Measurements from ENCODE around the gene DDX4. TPM values are rescaled to one million over a fixed set of nuclear protein-coding genes. Genes with fewer than 3 reads are reported as not detected.

Gene DDX4
- not detected for polyA plus RNA-seq (2012; ENCODE audit: insufficient read length, low read depth)

- TF ChIP-seq FOXP2 (optimal IDR thresholded peaks at IDR 0.05; ENCODE audit: borderline replicate concordance, extremely low read depth, extremely low read length, insufficient read depth) (no peak), REST (IDR thresholded peaks at IDR 0.05; ENCODE audit: insufficient read depth in 1 of 2, low read depth in 2 of 2, low read length in 2 of 2) (no peak), TAF1 (IDR thresholded peaks at IDR 0.05; ENCODE audit: borderline replicate concordance, insufficient read depth, low read length) (no peak)
Observed at GRCh38 chr5:55737793-55738192, at the start of gene DDX4. DDX4 (plus strand) TSS chr5:55738061; CDS start chr5:55738964, 903 bp downstream.

DNA sequence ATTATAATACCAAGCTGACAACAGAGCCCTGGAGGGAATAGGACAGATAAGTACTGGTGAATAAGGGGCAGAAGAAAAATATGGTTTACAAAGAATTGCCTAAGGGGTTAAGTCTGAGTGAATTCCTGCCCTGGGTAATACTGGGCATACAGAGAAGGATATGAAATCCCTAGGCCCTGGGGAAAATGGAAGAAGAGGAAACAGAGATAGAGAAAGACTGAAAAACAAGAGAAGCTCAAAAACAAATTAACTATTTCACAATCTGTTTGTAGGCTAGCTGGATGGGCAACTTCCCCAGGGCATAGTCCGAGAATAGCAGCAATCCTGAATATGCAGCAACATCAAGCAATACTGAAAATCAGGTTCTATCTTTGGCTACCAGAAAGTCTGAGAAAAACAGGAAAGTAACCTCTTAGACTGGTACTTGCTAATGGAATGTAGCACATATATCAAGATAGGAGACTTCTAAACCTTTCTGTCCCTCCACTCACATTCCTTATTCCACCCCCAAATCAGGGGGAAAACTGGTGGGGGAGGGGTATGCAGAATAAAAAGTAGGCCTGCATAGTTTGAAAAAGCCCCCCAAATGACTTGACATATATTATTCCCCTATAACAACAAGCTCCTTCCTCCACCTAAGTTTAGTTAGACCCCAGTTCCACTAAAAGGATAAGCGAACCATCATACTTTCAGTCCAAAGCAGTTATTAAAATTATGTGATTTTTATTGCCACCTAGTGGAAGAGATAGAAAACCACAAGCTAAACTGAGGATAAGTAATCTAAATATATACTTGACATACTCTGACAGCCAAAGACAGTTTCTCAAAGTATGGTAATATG lies 46.4 kb upstream of the DDX4 start:
- TF ChIP-seq POLR2AphosphoS5 (IDR thresholded peaks at IDR 0.05; ENCODE audit: low read depth, low read length) (no peak), REST (IDR thresholded peaks at IDR 0.05; ENCODE audit: insufficient read depth in 1 of 2, low read depth in 2 of 2, low read length in 2 of 2) (no peak), TAF1 (IDR thresholded peaks at IDR 0.05; ENCODE audit: borderline replicate concordance, insufficient read depth, low read length) (no peak), FOXP2 (optimal IDR thresholded peaks at IDR 0.05; ENCODE audit: borderline replicate concordance, extremely low read depth, extremely low read length, insufficient read depth) (no peak), SIN3A (IDR thresholded peaks at IDR 0.05; ENCODE audit: borderline replicate concordance, insufficient read depth, low read length) (no peak)

DNA sequence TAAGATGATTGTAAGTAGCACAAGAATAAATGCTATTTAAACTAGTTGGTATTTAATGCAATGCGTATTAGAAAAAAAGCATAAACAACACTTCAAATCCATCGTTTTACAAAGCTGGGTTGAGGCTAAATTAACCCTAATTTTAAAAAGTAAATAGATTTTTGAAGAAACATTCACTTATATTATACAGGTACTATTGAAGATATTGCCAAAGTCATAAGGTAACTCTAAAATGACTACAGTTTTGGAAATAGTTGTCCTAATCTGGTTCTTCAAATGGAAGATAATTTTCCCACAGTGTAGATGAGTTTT lies 45.8 kb upstream of the DDX4 start:
- TF ChIP-seq POLR2AphosphoS5 (IDR thresholded peaks at IDR 0.05; ENCODE audit: low read depth, low read length) (no peak), TAF1 (IDR thresholded peaks at IDR 0.05; ENCODE audit: borderline replicate concordance, insufficient read depth, low read length) (no peak), SIN3A (IDR thresholded peaks at IDR 0.05; ENCODE audit: borderline replicate concordance, insufficient read depth, low read length) (no peak), REST (IDR thresholded peaks at IDR 0.05; ENCODE audit: insufficient read depth in 1 of 2, low read depth in 2 of 2, low read length in 2 of 2) (no peak), FOXP2 (optimal IDR thresholded peaks at IDR 0.05; ENCODE audit: borderline replicate concordance, extremely low read depth, extremely low read length, insufficient read depth) (no peak)

- TF ChIP-seq FOXP2 (optimal IDR thresholded peaks at IDR 0.05; ENCODE audit: borderline replicate concordance, extremely low read depth, extremely low read length, insufficient read depth) = no peak
- TF ChIP-seq TAF1 (IDR thresholded peaks at IDR 0.05; ENCODE audit: borderline replicate concordance, insufficient read depth, low read length) = no peak
- no peak for TF ChIP-seq REST (IDR thresholded peaks at IDR 0.05; ENCODE audit: insufficient read depth in 1 of 2, low read depth in 2 of 2, low read length in 2 of 2)
- TF ChIP-seq POLR2AphosphoS5 (IDR thresholded peaks at IDR 0.05; ENCODE audit: low read depth, low read length) = no peak
- no peak for TF ChIP-seq SIN3A (IDR thresholded peaks at IDR 0.05; ENCODE audit: borderline replicate concordance, insufficient read depth, low read length)
Observed at GRCh38 chr5:55692509-55692908, 45.4 kb upstream of the DDX4 start.

Measured in PFSK-1 (cell line).